Motor neuron (in vitro differentiated cells): ENCODE results near the gene RNF186. TPM values are rescaled to one million over a fixed set of nuclear protein-coding genes. Genes with fewer than 3 reads are reported as not detected.

ENCODE experiments used
- ATAC-seq, 8 experiments: fragments of 200-7000 bp; cut with Tn5 transposase; replicated peaks in 6 of 8; 2 replicates each; pipeline ENCODE4 v1.8.0; 2021; ENCODE audit warnings: mild to moderate bottlenecking in 8 of 8, moderate library complexity in 8 of 8
- H3K27ac ChIP-seq, 2 donors: fragments of 250-450 bp; sonication (Bioruptor Pico); 2 replicates each; pipeline ENCODE4 v1.9.0; 2021; ENCODE audit warnings: antibody characterized with exemption in 2 of 2, mild to moderate bottlenecking in 2 of 2, moderate library complexity in 1 of 2
- H3K4me1 ChIP-seq, 2 donors: fragments of 250-450 bp; sonication (Bioruptor Pico); replicated peaks in 1 of 2; 2 replicates each; pipeline ENCODE4 v1.6.1; 2021; ENCODE audit warnings: antibody characterized with exemption in 2 of 2, mild to moderate bottlenecking in 2 of 2, moderate library complexity in 1 of 2
- H3K4me3 ChIP-seq, 5 donors: fragments of 250-450 bp; sonication (Bioruptor Pico); 2 replicates each; pipeline ENCODE4 v1.9.0; 2021; ENCODE audit warnings: antibody characterized with exemption in 5 of 5, mild to moderate bottlenecking in 5 of 5, moderate library complexity in 4 of 5
- WGBS, 10 experiments: fragments of 450-650 bp; shearing (Covaris generic); methylation state at CpG; one replicate each; pipeline ENCODE4 v1.0.0; 2022; 5-methylcytosine and 5-hydroxymethylcytosine counted together
- in situ Hi-C, 9 experiments: fragments of 400-800 bp; cut with MboI; loops; one replicate each; pipeline ENCODE4 v1.15.0; 2021; ENCODE audit warnings: low sequenced_read_pairs in 9 of 9, low pct_unique_long_range_greater_than_20kb in 2 of 9; ENCODE audit not compliant: unreplicated experiment in 9 of 9
- total RNA-seq, 8 experiments: library from RNA; unstranded; fragments of 300-600 nt; gene quantifications; 2 replicates each; pipeline versions ENCODE4 v1.2.3 to v1.2.4, GENCODE V29; 2022

RNF186 gene
- total RNA-seq, 8 experiments from 2014 or later, result 0.25 to 0.47 (median 0.31) TPM; not detected in 5

- H3K4me1 ChIP-seq, result no peaks in the 10 kb centered on the region
These were observed 38.8 kb downstream of the RNF186 start for GRCh38 chr1:19776287-19776686.

GRCh38 chr1:19775831-19776230 is 39.3 kb downstream of the RNF186 start:
- WGBS, 10 experiments, result 71 to 100% (median 88%) methylated on average over 1 to 9 of the region's 9 CpGs; no CpG with 5 or more reads in 4 of the 10 experiments
- in situ Hi-C loops, result no loop called here
- H3K4me3 ChIP-seq, result no peak overlapping the region
- H3K27ac ChIP-seq, result no peak overlapping the region
- no peaks in the 10 kb centered on the region for H3K4me1 ChIP-seq
- no peak for ATAC-seq

More at GRCh38 chr1:19776287-19776686, 38.8 kb downstream of the RNF186 start:
- Histone ChIP-seq H3K4me3 (no peak overlapping the region), H3K27ac (no peak overlapping the region)
- WGBS, 10 experiments, result 67 to 100% (median 83%) methylated on average over 1 to 5 of the region's 5 CpGs; no CpG with 5 or more reads in 3 of the 10 experiments
- in situ Hi-C loops, result no loop called here
- ATAC-seq, result no peak

- no peak for ATAC-seq
- WGBS, 10 experiments, result 0 to 92% (median 81%) methylated on average over 1 to 6 of the region's 6 CpGs; no CpG with 5 or more reads in 1 of the 10 experiments
These were observed 39.8 kb downstream of the RNF186 start for GRCh38 chr1:19775317-19775716.

GRCh38 chr1:19774180-19774785 is 40.8 kb downstream of the RNF186 start:
- Histone ChIP-seq H3K27ac (no peak overlapping the region), H3K4me1 (no peaks in the 10 kb centered on the region), H3K4me3 (no peak overlapping the region)
- in situ Hi-C loops, result no loop called here
- WGBS, 10 experiments, result 49 to 92% (median 73%) methylated on average over 2 to 6 of the region's 6 CpGs; no CpG with 5 or more reads in 2 of the 10 experiments
- ATAC-seq, result no peak

More at GRCh38 chr1:19775317-19775716, 39.8 kb downstream of the RNF186 start:
- in situ Hi-C loops, result no loop called here
- H3K4me1 ChIP-seq, result no peaks in the 10 kb centered on the region
- H3K4me3 ChIP-seq, result no peak overlapping the region
- no peak overlapping the region for H3K27ac ChIP-seq

GRCh38 chr1:19773485-19773884 is 41.6 kb downstream of the RNF186 start:
- in situ Hi-C loops, result no loop called here
- Histone ChIP-seq H3K27ac (no peak overlapping the region), H3K4me1 (peaks cover 3 to 4% of the 10 kb centered on the region in 2 donors), H3K4me3 (no peak overlapping the region)
- ATAC-seq, result no peak
- WGBS, 10 experiments, result 60 to 100% (median 81%) methylated on average over 1 to 4 of the region's 4 CpGs; no CpG with 5 or more reads in 2 of the 10 experiments

- in situ Hi-C loops, result no loop called here
- no peak for ATAC-seq
- H3K27ac ChIP-seq, result no peak overlapping the region
- 17 to 100% (median 90%) methylated on average over 1 to 4 of the region's 9 CpGs; no CpG with 5 or more reads in 4 of the 10 experiments for WGBS, 10 experiments
- H3K4me3 ChIP-seq, result no peak overlapping the region
- H3K4me1 ChIP-seq, result peaks cover 6% of the 10 kb centered on the region in 2 donors
These were observed 43.0 kb downstream of the RNF186 start for GRCh38 chr1:19772053-19772452.

GRCh38 chr1:19771350-19771749 is 43.7 kb downstream of the RNF186 start:
- Histone ChIP-seq H3K27ac (no peak overlapping the region), H3K4me1 (peaks cover 6% of the 10 kb centered on the region in 2 donors), H3K4me3 (no peak overlapping the region)
- in situ Hi-C loops, result no loop called here
- ATAC-seq, result no peak
- WGBS, 10 experiments, result 80 to 100% (median 85%) methylated on average over 1 to 6 of the region's 6 CpGs; no CpG with 5 or more reads in 3 of the 10 experiments

GRCh38 chr1:19770436-19771190 is 44.5 kb downstream of the RNF186 start:
- no peak overlapping the region for H3K27ac ChIP-seq
- ATAC-seq, result no peak
- no peak overlapping the region for H3K4me3 ChIP-seq
- WGBS, 10 experiments, result 0 to 100% (median 76%) methylated on average over 1 to 10 of the region's 10 CpGs
- in situ Hi-C loops, result no loop called here
- H3K4me1 ChIP-seq, result peaks cover 6% of the 10 kb centered on the region in 2 donors

- WGBS, 10 experiments, result 20 to 90% (median 70%) methylated on average over 1 to 7 of the region's 10 CpGs; no CpG with 5 or more reads in 2 of the 10 experiments
- Histone ChIP-seq H3K27ac (no peak overlapping the region), H3K4me3 (no peak overlapping the region), H3K4me1 (peaks cover 6% of the 10 kb centered on the region in 2 donors)
- in situ Hi-C loops, result no loop called here
- peak in 1 of 8 experiments; percentile 3 for ATAC-seq
These were observed 45.7 kb downstream of the RNF186 start for GRCh38 chr1:19769211-19769932.

GRCh38 chr1:19768353-19769210 is 46.5 kb downstream of the RNF186 start:
- Histone ChIP-seq H3K27ac (no peak overlapping the region), H3K4me3 (no peak overlapping the region), H3K4me1 (peaks cover 6% of the 10 kb centered on the region in 2 donors)
- WGBS, 10 experiments, result 42 to 97% (median 64%) methylated on average over 1 to 18 of the region's 18 CpGs; no CpG with 5 or more reads in 1 of the 10 experiments
- in situ Hi-C loops, result no loop called here
- ATAC-seq, result peak in 4 of 8 experiments; percentile 14 to 60 (median 42)

GRCh38 chr1:19765623-19766022 is 49.5 kb downstream of the RNF186 start:
- no peak overlapping the region for H3K27ac ChIP-seq

GRCh38 chr1:19764848-19765247 is 50.2 kb downstream of the RNF186 start:
- Histone ChIP-seq H3K4me3 (no peak overlapping the region), H3K27ac (no peak overlapping the region), H3K4me1 (peaks cover 6% of the 10 kb centered on the region in 2 donors)
- no peak for ATAC-seq
- WGBS, 10 experiments, result 60 to 100% (median 84%) methylated on average over 1 to 5 of the region's 5 CpGs; no CpG with 5 or more reads in 1 of the 10 experiments
- in situ Hi-C loops, result no loop called here

More at GRCh38 chr1:19765623-19766022, 49.5 kb downstream of the RNF186 start:
- WGBS, 10 experiments, result 0 to 61% (median 34%) methylated on average over 2 to 10 of the region's 10 CpGs; no CpG with 5 or more reads in 2 of the 10 experiments
- peaks cover 6% of the 10 kb centered on the region in 2 donors for H3K4me1 ChIP-seq
- H3K4me3 ChIP-seq, result no peak overlapping the region
- in situ Hi-C loops, result no loop called here
- ATAC-seq, result peak in 7 of 8 experiments; percentile 58 to 98 (median 77)
